Measurements from ENCODE around the gene HS3ST6.

- TF ChIP-seq CTCF (IDR thresholded peaks at IDR 0.05) (no peak), SP1 (CRISPR knock-in tag; conservative IDR thresholded peaks at IDR 0.05) (no peak), MAX (CRISPR knock-in tag; IDR thresholded peaks at IDR 0.05) (no peak), ATF3 (CRISPR knock-in tag; conservative IDR thresholded peaks at IDR 0.05) (no peak), E2F4 (CRISPR knock-in tag; IDR thresholded peaks at IDR 0.05; ENCODE audit: borderline replicate concordance, low read depth) (no peak), ZNF317 (CRISPR knock-in tag; IDR thresholded peaks at IDR 0.05; ENCODE audit: borderline replicate concordance, low read depth) (no peak), JUN (CRISPR knock-in tag; IDR thresholded peaks at IDR 0.05) (no peak), GRHL2 (CRISPR knock-in tag; IDR thresholded peaks at IDR 0.05; ENCODE audit: insufficient replicate concordance, severe bottlenecking) (no peak), RELA (CRISPR knock-in tag; IDR thresholded peaks at IDR 0.05; ENCODE audit: borderline replicate concordance) (no peak), CREB1 (CRISPR knock-in tag; IDR thresholded peaks at IDR 0.05) (no peak)
- TF ChIP-seq, protein P1, sequence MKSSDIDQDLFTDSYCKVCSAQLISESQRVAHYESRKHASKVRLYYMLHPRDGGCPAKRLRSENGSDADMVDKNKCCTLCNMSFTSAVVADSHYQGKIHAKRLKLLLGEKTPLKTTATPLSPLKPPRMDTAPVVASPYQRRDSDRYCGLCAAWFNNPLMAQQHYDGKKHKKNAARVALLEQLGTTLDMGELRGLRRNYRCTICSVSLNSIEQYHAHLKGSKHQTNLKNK (CRISPR knock-in tag; IDR thresholded peaks at IDR 0.05), result no peak
- TF ChIP-seq, protein P2, sequence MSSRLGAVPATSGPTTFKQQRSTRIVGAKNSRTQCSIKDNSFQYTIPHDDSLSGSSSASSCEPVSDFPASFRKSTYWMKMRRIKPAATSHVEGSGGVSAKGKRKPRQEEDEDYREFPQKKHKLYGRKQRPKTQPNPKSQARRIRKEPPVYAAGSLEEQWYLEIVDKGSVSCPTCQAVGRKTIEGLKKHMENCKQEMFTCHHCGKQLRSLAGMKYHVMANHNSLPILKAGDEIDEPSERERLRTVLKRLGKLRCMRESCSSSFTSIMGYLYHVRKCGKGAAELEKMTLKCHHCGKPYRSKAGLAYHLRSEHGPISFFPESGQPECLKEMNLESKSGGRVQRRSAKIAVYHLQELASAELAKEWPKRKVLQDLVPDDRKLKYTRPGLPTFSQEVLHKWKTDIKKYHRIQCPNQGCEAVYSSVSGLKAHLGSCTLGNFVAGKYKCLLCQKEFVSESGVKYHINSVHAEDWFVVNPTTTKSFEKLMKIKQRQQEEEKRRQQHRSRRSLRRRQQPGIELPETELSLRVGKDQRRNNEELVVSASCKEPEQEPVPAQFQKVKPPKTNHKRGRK (CRISPR knock-in tag; IDR thresholded peaks at IDR 0.05; ENCODE audit: borderline replicate concordance), result no peak
Measured at GRCh38 chr16:1930338-1930720, 12.1 kb upstream of the HS3ST6 start.

Data from WTC11 (cell line).